SH-SY5Y (cell line): ENCODE data around the gene C19orf38.

Experiments
- GATA2 ChIP-seq: IDR thresholded peaks from 2 replicates; pipeline ENCODE4 v1.6.1; 2011; ENCODE audit warnings: mild to moderate bottlenecking, low read depth, low read length
- GATA3 ChIP-seq: IDR thresholded peaks from 2 replicates; pipeline ENCODE4 v1.6.1; 2011; ENCODE audit warnings: low read depth, mild to moderate bottlenecking, low read length, moderate library complexity

DNA sequence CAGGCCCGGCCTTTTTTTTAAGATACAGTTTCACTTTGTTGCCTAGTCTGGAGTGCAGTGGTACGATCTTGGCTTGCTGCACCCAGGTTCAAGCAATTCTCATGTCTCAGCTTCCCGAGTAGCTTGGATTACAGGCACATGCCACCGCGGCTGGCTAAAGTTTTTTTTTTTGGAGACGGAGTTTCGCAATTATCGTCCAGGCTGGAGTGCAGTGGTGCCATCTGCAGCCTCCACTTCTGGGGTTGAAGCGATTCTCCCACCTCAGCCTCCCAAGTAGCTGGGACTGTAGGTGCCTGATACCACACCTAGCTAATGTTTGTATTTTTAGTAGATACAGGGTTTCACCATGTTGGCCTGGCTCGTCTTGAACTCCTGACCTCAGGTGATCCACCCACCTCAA is 18.3 kb downstream of the C19orf38 start:
- TF ChIP-seq GATA2 = no peak
- TF ChIP-seq GATA3 = no peak
